Suprapubic skin (tissue), 4 donors: ENCODE results near the gene SPDYE1.

ENCODE experiments used
- EP300 ChIP-seq: sonication (generic); formaldehyde crosslinking; IDR thresholded peaks from one replicate; pipeline ENCODE4 v1.6.1; 2017; ENCODE audit warnings: antibody characterized with exemption
- POLR2A ChIP-seq, 2 donors: fragments of 450-650 bp; IDR thresholded peaks; one replicate each; pipeline ENCODE4 v1.6.1; 2017; ENCODE audit warnings: antibody characterized with exemption in 2 of 2, mild to moderate bottlenecking in 2 of 2, moderate library complexity in 2 of 2
- POLR2AphosphoS5 ChIP-seq, 3 donors: sonication (generic); formaldehyde crosslinking; IDR thresholded peaks; one replicate each; pipeline ENCODE4 v1.6.1; 2017; ENCODE audit warnings: antibody characterized with exemption in 3 of 3
- TF ChIP-seq, protein P1 (sequence below), 2 donors: fragments of 200-600 bp in 1 of 2; fragments of 450-650 bp in 1 of 2; sonication (generic) in 1 of 2; IDR thresholded peaks; one replicate each; pipeline ENCODE4 v1.5.1; 2016 to 2019; ENCODE audit warnings: antibody characterized with exemption in 2 of 2, mild to moderate bottlenecking in 1 of 2, moderate library complexity in 1 of 2

DNA sequence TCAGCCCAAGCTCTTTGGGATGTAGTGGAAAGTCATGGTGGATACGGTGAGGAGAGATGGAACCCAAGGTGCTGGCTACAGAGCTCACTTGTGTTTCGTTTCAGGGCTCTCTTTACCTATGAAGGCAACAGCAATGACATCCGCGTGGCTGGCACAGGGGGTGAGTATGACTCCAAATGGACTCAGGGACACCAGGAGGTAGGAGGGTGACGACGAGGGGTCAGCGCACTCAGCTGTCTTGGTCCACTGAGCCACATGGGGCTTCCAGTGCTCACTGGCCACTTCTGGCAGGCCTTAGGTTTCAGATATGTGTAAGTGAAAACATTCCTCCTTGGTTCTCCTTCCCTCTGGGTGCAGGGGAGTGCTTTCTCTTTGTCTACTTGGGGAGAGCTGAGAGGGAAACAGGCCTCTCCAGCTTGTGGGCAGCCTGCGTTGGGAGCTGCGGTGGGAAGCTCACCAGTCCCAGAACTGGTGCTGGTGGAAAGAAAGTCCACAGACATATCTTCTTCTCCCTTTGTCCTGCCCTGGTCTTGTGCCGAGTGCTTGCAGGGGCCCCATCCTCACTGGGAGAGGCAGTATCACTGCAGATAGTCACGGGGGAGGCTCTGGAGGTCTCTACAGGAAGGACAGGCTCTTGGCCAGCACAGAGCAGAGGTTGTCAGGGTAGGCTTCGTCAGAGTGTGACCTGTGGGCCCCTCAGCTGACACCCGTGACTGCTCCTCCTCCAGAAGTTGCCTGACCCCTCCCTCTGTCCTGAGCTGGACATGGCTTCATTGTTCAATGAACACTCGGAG lies 52.6 kb downstream of the SPDYE1 start:
- TF ChIP-seq, protein P1, sequence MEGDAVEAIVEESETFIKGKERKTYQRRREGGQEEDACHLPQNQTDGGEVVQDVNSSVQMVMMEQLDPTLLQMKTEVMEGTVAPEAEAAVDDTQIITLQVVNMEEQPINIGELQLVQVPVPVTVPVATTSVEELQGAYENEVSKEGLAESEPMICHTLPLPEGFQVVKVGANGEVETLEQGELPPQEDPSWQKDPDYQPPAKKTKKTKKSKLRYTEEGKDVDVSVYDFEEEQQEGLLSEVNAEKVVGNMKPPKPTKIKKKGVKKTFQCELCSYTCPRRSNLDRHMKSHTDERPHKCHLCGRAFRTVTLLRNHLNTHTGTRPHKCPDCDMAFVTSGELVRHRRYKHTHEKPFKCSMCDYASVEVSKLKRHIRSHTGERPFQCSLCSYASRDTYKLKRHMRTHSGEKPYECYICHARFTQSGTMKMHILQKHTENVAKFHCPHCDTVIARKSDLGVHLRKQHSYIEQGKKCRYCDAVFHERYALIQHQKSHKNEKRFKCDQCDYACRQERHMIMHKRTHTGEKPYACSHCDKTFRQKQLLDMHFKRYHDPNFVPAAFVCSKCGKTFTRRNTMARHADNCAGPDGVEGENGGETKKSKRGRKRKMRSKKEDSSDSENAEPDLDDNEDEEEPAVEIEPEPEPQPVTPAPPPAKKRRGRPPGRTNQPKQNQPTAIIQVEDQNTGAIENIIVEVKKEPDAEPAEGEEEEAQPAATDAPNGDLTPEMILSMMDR (IDR thresholded peaks at IDR 0.05): no peak
- TF ChIP-seq POLR2AphosphoS5 (IDR thresholded peaks at IDR 0.05) (no peak), POLR2A (IDR thresholded peaks at IDR 0.05) (no peak), EP300 (no peak)
